Fibroblast of peridontal ligament (primary cell): ENCODE results near the gene NFKBIE.
"Not testable (repeated sequence)": the region's sequence is repeated elsewhere in the genome, so short reads cannot be mapped to it uniquely, and the experiment has no call there.

Source experiments
- DNase-seq: peaks from one replicate; pipeline ENCODE4 v3.0.0-alpha.2; 2010; ENCODE audit errors: extremely low read depth

NFKBIE gene, protein sequence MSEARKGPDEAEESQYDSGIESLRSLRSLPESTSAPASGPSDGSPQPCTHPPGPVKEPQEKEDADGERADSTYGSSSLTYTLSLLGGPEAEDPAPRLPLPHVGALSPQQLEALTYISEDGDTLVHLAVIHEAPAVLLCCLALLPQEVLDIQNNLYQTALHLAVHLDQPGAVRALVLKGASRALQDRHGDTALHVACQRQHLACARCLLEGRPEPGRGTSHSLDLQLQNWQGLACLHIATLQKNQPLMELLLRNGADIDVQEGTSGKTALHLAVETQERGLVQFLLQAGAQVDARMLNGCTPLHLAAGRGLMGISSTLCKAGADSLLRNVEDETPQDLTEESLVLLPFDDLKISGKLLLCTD

DNA sequence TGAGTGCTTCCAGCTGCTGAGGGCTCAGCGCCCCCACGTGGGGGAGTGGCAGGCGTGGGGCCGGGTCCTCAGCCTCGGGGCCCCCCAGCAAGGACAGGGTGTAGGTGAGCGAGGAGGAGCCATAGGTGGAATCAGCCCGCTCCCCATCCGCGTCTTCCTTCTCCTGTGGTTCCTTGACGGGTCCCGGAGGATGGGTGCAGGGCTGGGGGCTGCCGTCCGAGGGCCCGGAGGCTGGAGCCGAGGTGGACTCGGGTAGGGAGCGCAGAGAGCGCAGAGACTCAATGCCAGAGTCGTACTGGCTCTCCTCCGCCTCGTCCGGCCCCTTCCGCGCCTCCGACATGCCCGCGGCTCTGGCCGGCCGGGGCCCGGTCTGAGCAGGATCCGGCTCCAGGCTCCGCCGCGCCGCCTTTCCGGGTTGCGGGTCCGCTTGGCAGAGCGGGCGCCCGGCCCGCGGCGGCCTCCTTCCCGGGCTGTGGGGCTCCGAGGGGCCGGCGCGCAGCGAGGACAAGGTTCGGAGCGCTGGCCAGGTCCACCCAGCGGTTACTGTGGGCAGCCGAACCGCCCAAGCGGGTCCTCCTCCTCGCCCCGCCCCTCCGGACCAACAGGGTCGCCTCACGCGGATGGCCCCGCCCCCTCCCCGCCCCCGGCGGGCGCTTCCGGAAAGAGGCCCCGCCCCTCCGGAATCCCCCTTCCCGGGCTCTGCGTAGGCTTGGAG is at the start of gene NFKBIE:
TSS of gene NFKBIE (minus strand) at position 545 of the 715 bp plus-strand sequence. CDS start at position 340, 205 bp downstream.
- DNase-seq: peak; percentile 81

DNA sequence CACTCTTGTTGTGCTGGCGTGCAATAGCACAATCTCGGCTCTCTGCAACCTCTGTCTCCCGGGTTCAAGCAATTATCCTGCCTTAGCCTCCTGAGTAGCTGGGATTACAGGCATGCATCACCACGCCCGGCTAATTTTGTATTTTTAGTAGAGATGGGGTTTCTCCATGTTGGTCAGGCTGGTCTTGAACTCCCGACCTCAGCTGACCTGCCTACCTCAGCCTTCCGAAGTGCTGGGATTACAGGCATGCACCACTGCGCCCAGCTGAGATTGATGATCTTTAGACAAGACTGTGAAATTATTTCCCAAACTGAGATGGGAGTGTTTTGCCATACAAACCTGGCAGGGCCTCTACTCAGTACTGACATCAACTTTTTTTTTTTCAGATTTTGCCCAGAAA is 49.3 kb upstream of the NFKBIE start:
- not testable (repeated sequence) for DNase-seq

DNA sequence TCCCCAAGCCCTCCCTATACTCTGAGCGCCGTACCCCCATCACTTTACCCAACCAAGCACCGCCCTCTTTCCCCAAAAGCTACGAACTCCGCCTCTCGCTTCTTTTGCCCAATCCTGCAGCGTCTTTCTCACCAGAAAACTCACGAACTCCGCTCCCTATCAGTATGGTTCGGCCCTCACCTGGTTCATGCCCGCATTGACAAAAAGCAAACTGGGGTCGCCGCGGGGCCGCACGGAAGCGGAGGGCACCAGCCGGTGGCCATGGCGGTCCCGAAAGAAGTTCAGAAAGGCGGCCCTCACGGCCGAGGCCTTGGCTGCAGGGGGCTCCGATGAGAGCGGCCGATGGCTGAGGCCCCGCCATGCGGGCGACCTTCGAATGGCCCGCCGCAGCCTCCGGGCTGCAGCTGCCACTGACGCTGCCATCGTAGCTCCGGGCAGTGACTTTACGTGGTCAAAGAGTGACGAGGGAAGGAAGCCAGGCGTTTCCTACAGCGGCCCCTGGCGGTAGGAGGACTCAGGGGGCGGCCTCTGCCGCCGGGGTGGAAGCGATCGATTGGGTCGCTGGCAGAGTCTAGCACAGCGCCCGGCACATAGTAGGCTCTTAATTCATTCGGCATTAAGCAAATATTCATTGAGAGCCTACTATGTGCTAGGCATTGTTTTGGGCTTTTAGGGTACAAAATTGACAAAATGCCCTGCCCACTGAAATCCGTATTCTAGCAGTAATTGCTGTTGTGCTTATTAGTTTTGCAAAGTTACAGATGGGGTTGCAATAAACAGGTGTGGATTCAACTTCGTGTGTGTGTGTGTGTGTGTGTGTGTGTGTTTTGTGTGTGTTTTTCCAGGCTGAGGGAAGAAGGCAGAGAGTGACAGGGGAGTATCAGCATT is 47.8 kb upstream of the NFKBIE start, which contains the start of gene AARS2:
TSS of gene AARS2 (minus strand) at position 447 of the 888 bp plus-strand sequence. CDS start at position 423, 24 bp downstream.
- peak; percentile 83 for DNase-seq

DNA sequence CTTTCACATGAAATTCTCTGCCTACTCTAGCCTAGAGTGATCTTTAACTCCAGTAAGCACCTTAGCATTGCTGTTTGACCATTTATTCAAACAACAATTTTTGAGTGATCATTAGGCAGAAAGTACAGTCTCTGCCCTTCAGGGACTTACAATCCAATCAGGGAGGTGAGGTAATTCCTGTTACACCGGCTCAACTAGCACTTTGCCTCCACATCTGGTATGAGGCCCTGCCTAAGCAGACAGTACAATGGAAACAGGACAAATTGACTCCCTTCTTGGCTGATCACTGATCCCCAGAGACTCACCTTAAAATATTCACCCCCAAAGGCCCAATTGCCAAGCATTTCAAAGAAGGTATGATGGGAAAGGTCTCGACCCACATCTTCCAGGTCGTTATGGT is 46.4 kb upstream of the NFKBIE start:
- DNase-seq: no peak

DNA sequence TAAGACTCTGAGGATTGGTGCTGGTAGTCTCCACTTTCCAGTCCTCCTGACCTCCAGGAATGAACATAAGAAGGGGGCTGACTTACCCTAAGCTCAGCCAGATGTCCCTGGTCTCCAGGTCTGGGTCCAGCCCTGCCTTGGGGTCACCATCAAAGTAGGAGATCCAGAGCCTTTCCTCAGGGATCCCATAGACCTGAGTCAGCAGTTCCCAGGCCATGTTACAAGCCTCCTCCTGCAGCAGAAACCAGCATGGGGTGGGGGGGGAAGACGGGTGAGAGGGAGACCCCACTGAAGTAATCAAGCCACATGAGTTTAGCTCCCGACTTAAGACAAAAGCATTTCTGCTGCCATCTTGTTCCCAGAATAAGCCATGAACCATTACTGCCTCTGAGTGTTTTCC is 46.0 kb upstream of the NFKBIE start:
- no peak for DNase-seq

DNA sequence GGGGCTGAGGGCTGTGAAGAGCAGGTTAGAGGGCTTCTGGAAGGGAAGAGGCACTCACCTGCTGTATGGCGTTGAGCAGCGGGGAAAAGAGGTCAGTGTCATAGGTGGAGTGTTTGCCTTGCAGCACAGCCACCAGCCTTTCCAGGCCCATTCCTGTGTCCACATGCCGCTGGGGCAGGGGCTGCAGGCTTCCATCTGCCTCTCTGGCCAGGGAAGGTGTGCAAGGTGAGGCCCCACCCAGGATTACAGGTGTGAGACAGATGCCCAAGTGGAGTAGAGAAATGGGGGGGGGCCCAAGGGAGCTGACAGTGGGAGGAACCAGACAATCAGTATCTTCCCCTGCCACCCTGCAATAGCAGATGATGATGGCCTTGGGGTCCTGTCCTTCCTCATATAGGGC is 44.9 kb upstream of the NFKBIE start:
- no peak for DNase-seq

DNA sequence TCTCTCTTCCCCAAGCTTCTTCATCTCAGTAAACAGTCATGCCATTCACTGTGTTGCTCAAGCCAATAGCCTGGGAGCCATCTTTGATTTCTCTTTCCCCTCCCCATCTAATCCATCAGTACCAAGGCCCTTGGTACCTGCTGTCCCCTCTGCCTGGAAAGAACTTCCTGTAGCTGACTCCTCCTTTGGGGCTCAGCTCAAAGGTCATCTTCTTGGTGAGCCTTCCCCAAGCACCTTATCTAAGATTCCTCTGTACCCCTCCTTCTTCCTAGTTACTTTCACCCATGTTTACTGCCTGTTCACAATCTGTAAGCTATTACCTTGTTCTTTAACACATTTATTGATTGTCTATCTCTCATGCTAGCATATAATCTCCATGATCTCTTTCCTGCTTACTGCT is 44.3 kb upstream of the NFKBIE start:
- no peak for DNase-seq

DNA sequence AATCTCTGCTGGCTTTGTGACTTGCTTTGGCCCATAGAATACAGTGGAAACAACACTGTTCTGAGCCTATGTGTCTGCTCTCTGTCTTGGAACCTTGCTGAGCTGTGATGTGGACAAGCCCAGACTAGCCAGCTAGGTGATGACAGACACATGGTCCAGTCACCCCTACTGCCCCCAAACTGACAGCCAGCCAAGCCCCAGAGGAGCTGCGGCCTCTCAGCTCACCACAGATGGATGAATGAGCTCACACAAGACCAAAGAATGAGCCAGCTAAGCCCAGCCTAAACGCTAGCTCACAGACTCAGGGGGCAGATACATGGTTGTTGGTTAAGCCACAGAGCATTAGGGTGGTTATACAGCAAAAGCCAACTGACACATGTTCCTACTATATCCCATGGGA is 43.7 kb upstream of the NFKBIE start:
- peak; percentile 21 for DNase-seq

DNA sequence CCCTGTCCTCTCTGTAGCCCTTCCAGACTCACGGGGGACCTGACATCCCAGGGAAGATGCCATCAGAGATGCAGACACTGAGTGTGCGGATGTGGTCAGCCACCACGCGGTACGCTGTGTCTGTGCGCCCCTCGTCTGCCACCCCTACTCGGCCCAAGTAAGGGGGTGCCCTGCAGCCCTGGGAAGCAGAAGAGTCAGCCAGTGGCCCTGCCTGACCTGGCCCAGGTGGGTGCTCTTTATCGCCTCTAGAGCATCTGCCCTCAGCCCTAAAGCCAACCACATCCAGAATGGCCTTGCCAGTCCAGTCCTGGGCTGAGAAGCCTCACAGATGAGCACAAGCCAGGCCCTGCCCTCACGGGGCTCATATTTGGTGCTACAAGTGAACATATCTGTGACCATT is 41.9 kb upstream of the NFKBIE start:
- DNase-seq: no peak

DNA sequence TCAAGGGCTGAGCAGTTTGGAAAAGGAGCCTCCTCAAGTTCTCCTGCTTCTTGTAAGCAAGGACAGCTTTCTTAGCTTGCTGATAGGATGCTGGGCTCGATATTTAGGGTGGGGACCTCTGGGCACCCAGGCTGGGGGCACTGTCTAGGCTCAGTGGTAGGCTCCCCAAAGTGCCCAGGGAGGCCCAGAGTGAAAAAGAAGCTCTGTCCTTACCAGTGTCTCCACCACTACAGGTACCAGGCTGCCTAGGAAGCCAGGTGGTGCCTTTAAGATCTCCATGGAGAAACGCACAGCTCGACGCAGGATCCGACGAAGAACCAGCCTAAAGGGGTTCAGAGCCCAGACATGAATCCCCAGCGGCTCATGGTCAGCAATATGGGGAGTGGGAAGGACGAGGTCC is 41.4 kb upstream of the NFKBIE start:
- DNase-seq: no peak

DNA sequence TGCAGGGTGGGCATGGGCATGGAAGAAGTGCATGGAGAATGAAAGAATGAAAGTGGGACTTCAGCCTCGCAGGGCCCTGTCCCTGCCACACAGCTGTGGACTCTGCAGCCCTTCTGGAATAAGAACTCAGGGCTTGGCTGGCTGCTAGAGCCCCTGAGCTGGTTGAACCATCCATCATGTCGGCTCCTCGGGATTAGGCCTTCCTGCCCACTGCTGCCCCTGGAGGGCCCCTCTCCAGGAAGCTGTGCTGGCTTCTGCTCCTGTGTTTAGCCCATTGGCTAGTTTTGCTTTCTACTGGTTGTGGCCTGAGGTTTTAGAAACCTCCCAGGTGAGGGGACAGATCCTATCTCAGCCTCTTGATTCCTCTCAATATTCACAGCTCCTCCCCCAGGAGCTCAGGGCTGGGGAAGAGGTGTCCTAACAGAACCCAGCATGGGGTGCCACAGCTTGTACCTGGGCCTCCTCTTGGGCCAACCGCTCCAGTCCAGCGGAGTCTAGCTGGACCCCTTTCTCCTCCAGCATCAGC is 39.9 kb upstream of the NFKBIE start:
- DNase-seq: no peak

DNA sequence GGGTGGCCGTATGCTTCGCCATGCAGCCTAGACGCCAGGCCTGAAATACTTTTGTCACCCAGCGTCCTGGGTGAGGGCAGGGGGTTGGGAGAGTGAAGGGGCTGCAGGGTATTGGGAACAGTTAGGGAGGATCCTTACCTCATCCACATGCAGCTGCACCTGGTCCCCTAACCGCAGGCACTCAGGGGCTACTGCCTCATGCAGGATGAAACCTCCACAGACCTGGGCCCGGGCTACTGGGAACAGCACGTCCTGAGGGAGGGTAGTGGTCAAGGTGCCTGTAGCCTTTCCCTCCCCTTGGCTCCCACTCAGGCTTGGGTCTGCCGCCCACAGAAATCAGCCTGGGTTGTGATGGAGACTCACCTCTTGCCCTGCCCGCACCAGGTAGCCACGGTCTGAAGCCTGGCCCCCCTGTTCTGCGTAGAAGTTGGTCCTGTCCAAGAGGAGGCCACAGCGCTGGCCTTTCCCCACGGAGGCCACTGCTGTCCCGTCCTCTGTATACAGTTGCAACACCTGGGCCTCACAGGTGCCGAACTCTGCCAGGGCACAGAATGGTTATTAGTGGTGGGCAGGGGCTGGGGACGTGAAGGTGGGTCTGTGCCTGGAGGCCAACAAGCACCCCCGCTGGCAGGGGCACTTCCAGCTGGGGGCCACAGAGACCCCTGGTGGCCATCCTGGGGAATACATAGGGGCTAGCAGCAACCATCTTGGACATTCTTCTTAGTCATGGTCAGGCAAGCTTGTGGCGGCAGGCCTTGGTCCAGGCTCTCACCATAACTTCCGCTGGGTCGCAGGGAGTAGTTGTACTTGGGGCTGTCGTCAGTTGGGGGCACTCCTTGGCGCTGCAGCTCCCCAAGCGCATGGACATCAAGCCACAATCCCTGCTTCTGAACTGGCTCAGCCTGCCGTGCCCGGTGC is 39.2 kb upstream of the NFKBIE start:
- peak; percentile 28 for DNase-seq

DNA sequence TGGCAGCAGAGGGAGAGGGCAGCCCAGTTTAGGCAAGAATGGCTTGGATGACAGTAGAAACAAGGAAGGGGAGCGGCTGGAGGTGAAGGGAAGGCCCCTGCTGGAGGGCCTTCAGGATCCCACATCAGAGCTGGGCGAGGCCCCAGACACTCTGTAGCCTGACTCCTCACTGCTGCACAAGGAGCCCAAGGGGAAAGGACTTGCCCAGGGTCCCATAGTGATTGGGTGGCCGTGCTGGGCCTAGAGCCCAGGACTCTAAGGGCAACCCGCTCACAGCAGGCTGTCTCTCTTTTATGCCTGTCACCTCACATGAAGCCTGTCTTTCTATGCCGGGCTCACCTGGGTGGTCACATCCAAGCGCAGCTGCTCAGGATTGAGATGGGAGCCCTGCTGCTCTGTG is 38.5 kb upstream of the NFKBIE start:
- no peak for DNase-seq

DNA sequence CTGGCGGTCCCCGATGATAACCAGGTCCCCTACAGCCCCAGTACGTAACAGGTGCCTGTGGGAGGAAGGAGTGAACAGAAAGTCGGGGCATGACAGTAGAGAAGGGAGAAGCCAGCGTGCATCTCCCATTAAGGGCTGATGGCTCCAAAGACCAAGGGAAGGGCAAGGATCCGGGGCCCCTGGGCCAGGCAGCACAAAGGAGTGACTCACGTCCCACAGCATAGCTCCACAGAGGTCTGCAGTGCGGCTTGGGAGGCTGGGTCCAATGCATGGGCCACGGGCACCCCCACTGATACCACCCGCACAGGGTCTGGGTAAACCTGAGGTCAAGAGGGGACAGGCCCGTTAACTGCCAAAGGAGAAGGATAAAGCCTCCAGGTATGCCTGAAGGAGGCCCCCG is 37.5 kb upstream of the NFKBIE start:
- no peak for DNase-seq

DNA sequence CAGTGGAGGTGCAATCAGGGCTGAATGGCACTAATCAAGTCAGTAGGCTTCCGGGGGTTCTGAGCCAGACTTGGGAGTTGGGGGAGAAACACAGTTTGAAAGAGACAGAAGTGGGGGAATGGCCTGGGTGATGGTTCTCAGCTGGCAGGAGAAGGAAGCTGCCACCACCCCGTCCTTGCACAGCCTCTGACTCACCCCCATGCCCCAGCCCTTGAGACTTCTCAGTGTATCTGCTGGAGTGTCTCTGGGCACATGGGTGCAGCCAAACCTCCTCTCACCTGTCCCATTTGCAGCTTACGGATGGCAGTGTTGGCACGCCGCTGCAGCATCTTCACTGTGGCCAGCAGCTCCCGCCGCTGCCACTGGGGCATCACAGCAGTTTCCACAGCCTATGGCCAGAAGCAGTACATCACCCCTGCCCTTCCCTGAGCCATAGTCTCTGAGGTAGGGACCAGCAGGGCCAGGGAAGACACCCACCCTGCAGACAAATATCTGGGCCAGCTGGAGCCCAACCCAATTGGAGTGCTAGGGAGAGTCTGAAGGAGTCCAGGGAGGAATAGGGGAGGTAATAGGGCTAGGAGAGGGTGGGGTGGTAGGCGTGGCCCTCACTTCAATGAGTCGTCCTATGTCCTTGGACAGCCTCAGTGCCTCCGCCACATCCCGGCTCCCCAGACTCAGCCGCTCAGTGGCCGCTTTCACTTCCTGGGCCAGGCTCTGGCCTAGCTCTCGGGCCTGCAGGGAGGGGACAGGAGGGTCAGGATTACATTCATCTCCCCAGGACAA is 36.6 kb upstream of the NFKBIE start:
- no peak for DNase-seq

DNA sequence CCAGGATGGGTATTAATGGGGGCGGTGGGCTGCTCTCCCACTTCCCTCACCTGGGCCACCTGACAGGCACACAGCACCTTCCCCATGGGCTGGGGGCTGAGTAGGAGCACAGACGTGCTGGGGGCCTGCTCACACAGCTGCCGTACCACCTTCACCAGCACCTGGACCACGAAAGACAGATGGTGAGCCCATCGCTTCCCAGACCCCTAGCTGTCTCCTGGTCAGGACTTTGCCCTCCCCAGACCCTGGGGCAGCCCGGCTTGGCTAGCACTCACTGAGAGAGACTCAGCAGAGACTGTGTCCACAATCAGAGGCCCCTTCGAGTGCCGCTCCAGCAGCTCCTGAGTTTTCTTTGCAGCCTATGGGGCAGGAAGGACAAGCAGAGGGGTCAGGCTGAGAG is 35.8 kb upstream of the NFKBIE start:
- DNase-seq: no peak

DNA sequence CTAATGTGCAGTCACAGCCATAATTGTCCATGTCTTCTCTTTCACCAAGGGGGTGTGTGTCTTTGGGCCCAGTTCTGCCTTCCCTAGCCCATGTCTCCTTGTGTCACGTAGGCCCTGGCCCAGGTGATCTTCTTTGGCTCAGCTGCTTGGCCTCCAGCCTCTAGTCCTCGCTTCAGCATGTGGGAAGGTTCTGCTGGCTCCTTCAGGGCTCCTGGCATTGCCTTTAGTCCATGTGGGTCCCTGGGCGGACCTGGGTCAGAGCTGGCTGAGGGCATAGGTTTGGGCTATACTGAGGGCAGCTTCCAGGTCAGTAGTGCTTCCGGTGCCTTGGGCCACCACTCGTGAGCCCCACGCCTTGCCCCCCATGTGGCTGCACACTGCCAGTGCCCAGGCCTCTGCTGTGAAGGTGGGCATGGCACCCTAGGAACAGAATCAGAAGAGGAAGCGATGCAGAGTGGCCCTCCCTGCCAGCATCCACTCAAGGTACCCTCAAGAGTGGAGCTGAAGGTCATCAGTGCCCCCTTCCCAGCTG is 35.0 kb upstream of the NFKBIE start:
- DNase-seq: no peak

DNA sequence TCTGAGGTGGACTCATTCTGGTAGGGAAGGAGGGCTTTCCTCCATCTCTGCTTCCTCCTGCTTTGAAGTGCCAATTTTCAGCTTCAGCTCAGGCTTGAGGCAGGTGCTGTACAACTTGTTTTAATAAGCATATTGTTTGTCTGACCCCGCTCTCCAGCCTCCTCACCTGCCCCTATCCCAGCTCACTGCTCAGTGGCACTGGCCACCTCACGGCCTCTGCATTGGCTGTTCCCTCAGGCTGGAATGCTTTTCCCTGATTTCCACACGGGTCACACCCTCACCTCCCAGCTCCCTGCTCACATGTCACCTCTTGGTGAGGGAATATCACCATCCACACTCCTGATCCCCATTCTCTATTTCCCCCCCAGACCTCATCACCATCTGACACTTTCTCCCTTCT is 33.5 kb upstream of the NFKBIE start:
- no peak for DNase-seq

DNA sequence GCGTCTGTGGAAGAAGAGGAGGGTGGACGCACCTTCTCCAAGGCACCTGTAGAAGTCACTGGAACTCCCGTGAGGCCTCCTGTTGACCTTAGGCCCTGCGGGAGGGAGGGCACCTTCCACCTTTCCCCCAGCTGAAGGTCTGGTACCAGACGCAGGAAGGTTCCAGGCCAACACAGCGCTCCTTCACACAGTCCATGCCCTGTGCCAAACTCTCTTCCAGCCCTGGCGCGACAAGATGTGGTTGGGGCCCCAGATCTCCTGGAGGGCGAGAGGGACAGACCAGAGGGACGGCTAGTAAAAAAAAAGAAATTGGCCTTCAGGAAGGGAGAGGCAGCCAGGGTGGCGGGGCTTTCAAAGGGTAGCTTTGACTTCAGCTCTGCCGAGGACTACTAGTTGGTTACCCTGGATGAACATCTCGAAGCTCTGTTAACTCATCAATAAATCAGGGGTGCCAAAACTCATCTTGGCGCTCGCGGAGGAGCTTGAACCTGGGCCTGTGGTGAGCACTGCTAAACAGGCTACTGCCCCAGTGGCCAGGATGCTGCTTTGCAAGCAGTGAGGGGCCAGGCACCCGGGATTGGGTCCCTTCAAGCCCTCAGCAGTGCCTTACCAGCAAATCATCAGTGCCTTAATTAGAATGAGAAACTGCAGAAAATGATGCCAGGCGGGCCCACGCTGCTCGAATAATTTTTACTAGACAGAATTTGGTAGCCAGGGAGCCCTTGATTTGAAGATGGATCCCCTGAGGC is 32.9 kb upstream of the NFKBIE start:
- no peak for DNase-seq
